ENCODE data around the gene RPLP2. TPM values are rescaled to one million over a fixed set of nuclear protein-coding genes. Genes with fewer than 3 reads are reported as not detected.

RPLP2 gene
- total RNA-seq, 4 donors from 2014 or later, result 555 to 1,150 (median 858) TPM

DNA sequence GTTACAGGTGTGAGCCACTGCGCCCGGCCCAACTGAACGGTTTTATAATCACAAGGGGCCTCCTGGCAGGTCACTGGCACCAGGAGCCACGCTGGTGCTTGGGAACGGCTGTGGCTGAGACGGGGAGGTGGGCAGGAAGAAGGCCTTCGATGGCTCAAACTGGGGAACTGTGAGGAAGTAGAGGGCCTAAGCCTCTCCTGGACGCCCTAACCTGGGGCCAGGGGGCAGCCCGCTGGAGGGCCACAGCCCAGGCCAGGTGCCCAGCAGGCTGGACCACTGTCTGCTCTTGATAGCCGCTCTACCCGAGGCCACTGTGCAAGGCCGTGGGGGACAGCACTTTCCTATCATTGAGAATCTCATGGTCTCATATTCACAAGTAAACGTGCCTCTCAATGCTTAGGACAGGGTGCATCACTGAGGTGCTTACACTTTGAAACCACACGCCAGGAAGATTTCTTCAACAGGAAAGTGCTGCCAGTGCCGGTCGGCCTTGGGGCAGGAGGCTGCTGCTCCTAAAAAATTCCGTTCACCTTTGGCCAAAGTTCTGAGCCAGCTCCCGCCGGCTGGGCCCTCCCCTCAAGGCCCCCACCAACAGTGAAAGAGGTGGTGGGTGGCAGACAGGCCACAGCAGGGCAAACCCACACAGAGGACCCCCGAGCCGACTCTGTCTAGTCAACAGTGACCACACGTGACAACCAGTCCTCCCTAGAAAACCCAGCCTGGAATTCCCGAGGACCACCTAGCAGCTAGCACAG, 39.7 kb upstream of the RPLP2 start:
- TF ChIP-seq, protein P1, sequence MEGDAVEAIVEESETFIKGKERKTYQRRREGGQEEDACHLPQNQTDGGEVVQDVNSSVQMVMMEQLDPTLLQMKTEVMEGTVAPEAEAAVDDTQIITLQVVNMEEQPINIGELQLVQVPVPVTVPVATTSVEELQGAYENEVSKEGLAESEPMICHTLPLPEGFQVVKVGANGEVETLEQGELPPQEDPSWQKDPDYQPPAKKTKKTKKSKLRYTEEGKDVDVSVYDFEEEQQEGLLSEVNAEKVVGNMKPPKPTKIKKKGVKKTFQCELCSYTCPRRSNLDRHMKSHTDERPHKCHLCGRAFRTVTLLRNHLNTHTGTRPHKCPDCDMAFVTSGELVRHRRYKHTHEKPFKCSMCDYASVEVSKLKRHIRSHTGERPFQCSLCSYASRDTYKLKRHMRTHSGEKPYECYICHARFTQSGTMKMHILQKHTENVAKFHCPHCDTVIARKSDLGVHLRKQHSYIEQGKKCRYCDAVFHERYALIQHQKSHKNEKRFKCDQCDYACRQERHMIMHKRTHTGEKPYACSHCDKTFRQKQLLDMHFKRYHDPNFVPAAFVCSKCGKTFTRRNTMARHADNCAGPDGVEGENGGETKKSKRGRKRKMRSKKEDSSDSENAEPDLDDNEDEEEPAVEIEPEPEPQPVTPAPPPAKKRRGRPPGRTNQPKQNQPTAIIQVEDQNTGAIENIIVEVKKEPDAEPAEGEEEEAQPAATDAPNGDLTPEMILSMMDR (IDR thresholded peaks at IDR 0.05), result no peak
- ATAC-seq (ENCODE audit: low FRiP score) (no peak), DNase-seq (ENCODE audit: low spot score) (no peak)

DNA sequence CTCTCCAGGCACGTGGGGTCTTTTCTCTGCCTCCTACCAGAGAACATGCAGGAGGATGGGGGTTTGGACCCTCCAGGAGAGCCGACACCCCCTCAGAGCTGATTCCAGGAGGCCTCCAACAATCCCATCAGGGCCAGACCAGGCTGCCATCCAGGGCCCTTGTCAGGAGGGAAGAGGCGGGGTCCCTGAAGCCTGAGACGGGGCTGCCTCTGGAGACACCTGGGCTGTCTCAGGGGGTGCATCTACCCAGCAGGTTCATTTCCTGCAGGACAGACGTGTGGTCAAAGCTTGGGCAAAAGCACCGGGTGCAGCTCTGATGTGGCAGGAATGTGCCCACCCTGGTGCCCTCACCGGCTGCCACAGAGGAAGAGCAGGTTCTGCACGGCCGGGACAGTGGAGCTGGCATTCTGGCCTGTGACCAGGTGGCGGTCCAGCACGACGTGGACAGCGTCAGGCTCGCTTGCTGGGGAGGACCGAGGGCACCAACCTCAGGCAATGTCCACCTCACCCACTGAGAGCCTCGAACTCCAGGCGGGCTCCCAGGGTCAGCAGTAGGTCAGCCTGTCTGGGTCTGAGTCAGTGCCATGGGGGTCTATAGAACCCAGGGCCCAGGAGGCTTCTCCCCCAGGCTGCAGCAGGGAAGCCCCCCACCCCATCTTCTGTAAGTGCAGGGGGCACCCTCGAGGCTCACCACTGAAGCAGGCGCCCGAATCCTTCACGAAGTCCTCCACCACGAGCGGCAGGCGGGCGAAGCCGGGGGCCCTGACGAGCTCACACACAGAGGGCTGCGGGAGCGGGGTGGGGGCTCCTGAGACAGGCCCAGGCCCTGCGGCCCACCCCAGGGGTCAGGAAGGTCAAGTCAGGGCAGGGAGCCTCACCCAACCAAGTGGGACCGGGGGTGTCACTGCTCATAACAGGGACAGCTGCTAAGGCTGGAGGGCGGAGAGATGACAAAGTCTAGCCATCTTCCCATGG, 38.8 kb upstream of the RPLP2 start:
- TF ChIP-seq, protein P1 (IDR thresholded peaks at IDR 0.05), result no peak
- no peak for ATAC-seq (ENCODE audit: low FRiP score)
- no peak for DNase-seq (ENCODE audit: low spot score)

DNA sequence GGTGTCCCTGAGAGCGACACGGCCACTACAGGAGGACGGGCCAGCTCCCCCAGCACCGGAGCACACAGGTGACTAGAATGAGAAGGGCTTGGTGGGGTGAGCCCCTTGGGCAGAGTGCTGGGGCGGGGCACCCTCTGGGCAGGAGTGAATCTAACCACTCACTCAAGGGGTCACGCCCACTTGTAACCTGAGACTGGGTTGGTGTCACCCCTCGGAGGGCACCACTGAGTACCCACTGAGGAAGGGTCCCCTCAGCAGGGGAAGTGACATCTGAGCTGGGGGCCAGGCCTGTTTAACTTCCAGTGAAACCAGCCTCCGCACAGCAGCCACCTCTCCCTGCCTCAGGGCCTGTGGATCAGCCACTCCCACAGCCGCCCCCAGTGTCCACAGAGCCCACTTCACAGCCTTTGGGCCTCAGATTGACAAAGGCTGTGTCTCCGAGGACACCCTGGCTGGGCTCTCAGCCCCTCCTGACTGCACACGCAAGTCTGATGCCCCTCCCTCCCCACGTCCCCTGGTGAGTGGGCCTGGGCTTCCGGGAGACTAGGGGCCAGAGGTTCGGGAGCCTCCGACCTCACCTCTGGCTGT, 38.1 kb upstream of the RPLP2 start:
- TF ChIP-seq, protein P1 (IDR thresholded peaks at IDR 0.05), result no peak
- DNase-seq (ENCODE audit: low spot score) (no peak), ATAC-seq (ENCODE audit: low FRiP score) (no peak)

DNA sequence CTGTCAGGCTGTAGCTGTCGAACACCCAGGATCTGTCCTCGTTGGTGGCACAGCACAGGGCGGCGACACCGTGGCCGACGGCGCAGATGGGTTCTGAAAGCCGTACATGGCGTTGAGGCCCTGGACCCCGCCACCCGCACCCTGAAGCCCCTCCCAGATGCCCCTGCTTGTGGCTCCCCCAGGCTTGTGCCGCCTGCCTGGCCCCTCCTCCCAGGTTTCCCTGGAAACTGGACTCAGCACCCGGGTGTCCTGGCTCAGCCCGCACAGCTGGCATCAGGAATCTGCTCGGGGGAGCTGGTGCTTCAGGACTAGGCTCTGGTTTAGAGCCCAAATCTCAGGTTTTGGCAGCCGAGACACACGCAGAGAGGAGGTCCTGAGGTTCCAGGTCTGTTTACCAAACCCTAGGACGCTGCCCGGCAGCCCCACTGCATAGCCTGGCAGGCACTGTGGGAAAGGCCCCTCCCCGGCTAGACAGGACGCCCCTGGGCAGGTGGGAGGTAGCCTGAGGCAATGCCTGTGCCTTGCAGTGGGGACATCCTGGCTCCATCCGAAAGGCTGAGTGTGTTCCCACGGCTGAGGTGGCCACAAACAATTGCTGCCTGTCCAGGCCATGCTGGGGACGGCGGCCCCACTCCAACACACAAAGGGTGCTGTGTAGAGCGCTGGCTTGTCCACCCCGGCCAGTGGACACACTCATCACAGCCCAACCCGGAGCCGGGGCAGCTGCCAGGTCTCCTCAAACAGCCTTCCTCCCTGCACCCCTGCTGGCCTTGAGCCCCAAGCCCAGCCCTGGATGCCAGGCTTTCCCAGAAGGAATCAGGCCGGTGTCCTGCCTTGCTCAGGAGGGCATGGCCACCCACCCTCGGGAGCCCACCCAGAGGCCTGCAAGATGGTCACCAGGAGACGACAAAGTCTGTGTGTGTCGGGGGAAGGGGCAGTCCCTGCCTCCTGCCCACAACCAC, 37.1 kb upstream of the RPLP2 start:
- TF ChIP-seq, protein P1 (IDR thresholded peaks at IDR 0.05), result no peak
- ATAC-seq (ENCODE audit: low FRiP score) (no peak), DNase-seq (ENCODE audit: low spot score) (no peak)

- ATAC-seq (ENCODE audit: low FRiP score) (no peak), DNase-seq (ENCODE audit: low spot score) (no peak)
- TF ChIP-seq, protein P1 (IDR thresholded peaks at IDR 0.05), result no peak
These were observed 36.3 kb upstream of the RPLP2 start for GRCh38 chr11:773425-773824.

GRCh38 chr11:773830-774229, 35.9 kb upstream of the RPLP2 start:
- DNase-seq (ENCODE audit: low spot score) (no peak), ATAC-seq (ENCODE audit: low FRiP score) (no peak)
- TF ChIP-seq, protein P1 (IDR thresholded peaks at IDR 0.05), result no peak

Data from omental fat pad (tissue), 4 donors.